Measurements from ENCODE around the gene MYH14. TPM values are rescaled to one million over a fixed set of nuclear protein-coding genes. Genes with fewer than 3 reads are reported as not detected.

The MYH14 gene
- total RNA-seq, 2 donors from 2014 or later, result 506 to 509 TPM

GRCh38 chr19:50269653-50270052 is 66.2 kb downstream of the MYH14 start:
- no peak for TF ChIP-seq CTCF (IDR thresholded peaks at IDR 0.05)
- Histone ChIP-seq H3K27ac (no peak overlapping the region), H3K4me1 (no peaks in the 10 kb centered on the region), H3K9ac (ENCODE audit: low read depth in 2 of 2, low read length in 2 of 2) (no peak overlapping the region), H3K27me3 (no peaks in the 10 kb centered on the region), H3K9me3 (no peaks in the 10 kb centered on the region), H3K4me3 (no peak overlapping the region), H3K36me3 (peaks cover 5% of the 10 kb centered on the region)
- intact Hi-C loops (cut with DNase I), result no loop called here
- no peak for DNase-seq

- no peak overlapping the region for H3K27ac ChIP-seq
- no peaks in the 10 kb centered on the region for H3K9me3 ChIP-seq
- no peak for DNase-seq
- TF ChIP-seq CTCF (IDR thresholded peaks at IDR 0.05), result no peak
- H3K9ac ChIP-seq (ENCODE audit: low read depth in 2 of 2, low read length in 2 of 2), result no peak overlapping the region
- intact Hi-C loops (cut with DNase I), result no loop called here
- peaks cover 5% of the 10 kb centered on the region for H3K36me3 ChIP-seq
- no peak overlapping the region for H3K4me3 ChIP-seq
- no peaks in the 10 kb centered on the region for H3K4me1 ChIP-seq
- no peaks in the 10 kb centered on the region for H3K27me3 ChIP-seq
These were observed 69.0 kb downstream of the MYH14 start for GRCh38 chr19:50272263-50272897.

- no peaks in the 10 kb centered on the region for H3K4me1 ChIP-seq
- no peak overlapping the region for H3K9ac ChIP-seq (ENCODE audit: low read depth in 2 of 2, low read length in 2 of 2)
- no peak overlapping the region for H3K4me3 ChIP-seq
- H3K27ac ChIP-seq, result no peak overlapping the region
- H3K27me3 ChIP-seq, result no peaks in the 10 kb centered on the region
- no peak for TF ChIP-seq CTCF (IDR thresholded peaks at IDR 0.05)
- intact Hi-C loops (cut with DNase I), result no loop called here
- H3K9me3 ChIP-seq, result no peaks in the 10 kb centered on the region
- H3K36me3 ChIP-seq, result no peaks in the 10 kb centered on the region
- no peak for DNase-seq
These were observed 70.4 kb downstream of the MYH14 start for GRCh38 chr19:50273821-50274220.

- H3K9me3 ChIP-seq, result no peaks in the 10 kb centered on the region
- no peaks in the 10 kb centered on the region for H3K36me3 ChIP-seq
- H3K4me3 ChIP-seq, result no peak overlapping the region
- no peak for DNase-seq
- H3K27me3 ChIP-seq, result no peaks in the 10 kb centered on the region
- intact Hi-C loops (cut with DNase I), result no loop called here
- no peak for TF ChIP-seq CTCF (IDR thresholded peaks at IDR 0.05)
- no peak overlapping the region for H3K9ac ChIP-seq (ENCODE audit: low read depth in 2 of 2, low read length in 2 of 2)
- H3K4me1 ChIP-seq, result no peaks in the 10 kb centered on the region
- no peak overlapping the region for H3K27ac ChIP-seq
These were observed 72.4 kb downstream of the MYH14 start for GRCh38 chr19:50275577-50276368.

GRCh38 chr19:50276370-50277063 is 73.1 kb downstream of the MYH14 start:
- no peaks in the 10 kb centered on the region for H3K36me3 ChIP-seq
- H3K4me1 ChIP-seq, result no peaks in the 10 kb centered on the region
- H3K27me3 ChIP-seq, result no peaks in the 10 kb centered on the region
- no peak for DNase-seq
- H3K4me3 ChIP-seq, result no peak overlapping the region
- no peaks in the 10 kb centered on the region for H3K9me3 ChIP-seq
- TF ChIP-seq CTCF (IDR thresholded peaks at IDR 0.05), result no peak
- H3K27ac ChIP-seq, result no peak overlapping the region
- no peak overlapping the region for H3K9ac ChIP-seq (ENCODE audit: low read depth in 2 of 2, low read length in 2 of 2)
- intact Hi-C loops (cut with DNase I), result no loop called here

Measured in colonic mucosa (tissue), 4 donors.